Suprapubic skin (tissue), 3 donors: ENCODE results near the gene SHROOM2.

Experiments used
- POLR2AphosphoS5 ChIP-seq, 3 donors: sonication (generic); formaldehyde crosslinking; IDR thresholded peaks; one replicate each; pipeline ENCODE4 v1.6.1; 2017; ENCODE audit warnings: antibody characterized with exemption in 3 of 3
- TF ChIP-seq, protein P1 (sequence below), 2 donors: fragments of 200-600 bp in 1 of 2; fragments of 450-650 bp in 1 of 2; sonication (generic) in 1 of 2; IDR thresholded peaks; one replicate each; pipeline ENCODE4 v1.5.1; 2016 to 2019; ENCODE audit warnings: antibody characterized with exemption in 2 of 2, mild to moderate bottlenecking in 1 of 2, moderate library complexity in 1 of 2

DNA sequence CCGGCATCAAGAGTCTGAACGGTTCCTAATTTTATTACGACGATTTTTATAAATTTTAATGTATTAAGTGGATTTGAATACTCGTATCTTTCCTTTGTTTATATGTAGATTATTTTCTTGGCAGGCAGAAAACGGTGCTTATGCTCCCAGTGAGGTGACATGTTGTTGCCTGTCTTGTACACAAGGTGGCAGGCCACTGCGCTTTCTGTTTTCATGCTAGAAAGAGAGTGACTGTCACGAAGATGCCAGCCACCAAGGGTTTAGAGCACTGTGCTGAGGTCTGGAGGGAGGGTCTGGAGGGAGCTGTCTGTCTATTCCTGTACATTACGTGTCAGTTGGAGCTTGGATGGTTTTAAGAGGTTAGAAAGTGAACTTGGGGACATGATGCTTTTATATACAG lies 87.7 kb downstream of the SHROOM2 start:
- no peak for TF ChIP-seq POLR2AphosphoS5 (IDR thresholded peaks at IDR 0.05)
- TF ChIP-seq, protein P1, sequence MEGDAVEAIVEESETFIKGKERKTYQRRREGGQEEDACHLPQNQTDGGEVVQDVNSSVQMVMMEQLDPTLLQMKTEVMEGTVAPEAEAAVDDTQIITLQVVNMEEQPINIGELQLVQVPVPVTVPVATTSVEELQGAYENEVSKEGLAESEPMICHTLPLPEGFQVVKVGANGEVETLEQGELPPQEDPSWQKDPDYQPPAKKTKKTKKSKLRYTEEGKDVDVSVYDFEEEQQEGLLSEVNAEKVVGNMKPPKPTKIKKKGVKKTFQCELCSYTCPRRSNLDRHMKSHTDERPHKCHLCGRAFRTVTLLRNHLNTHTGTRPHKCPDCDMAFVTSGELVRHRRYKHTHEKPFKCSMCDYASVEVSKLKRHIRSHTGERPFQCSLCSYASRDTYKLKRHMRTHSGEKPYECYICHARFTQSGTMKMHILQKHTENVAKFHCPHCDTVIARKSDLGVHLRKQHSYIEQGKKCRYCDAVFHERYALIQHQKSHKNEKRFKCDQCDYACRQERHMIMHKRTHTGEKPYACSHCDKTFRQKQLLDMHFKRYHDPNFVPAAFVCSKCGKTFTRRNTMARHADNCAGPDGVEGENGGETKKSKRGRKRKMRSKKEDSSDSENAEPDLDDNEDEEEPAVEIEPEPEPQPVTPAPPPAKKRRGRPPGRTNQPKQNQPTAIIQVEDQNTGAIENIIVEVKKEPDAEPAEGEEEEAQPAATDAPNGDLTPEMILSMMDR (IDR thresholded peaks at IDR 0.05) = no peak
